Skeletal muscle tissue (tissue), 4 donors: ENCODE measurements around the gene BUB1B. TPM values are rescaled to one million over a fixed set of nuclear protein-coding genes. Genes with fewer than 3 reads are reported as not detected.
A peak's percentile ranks its signal among the peaks of the same experiment; 100 is the strongest.

ENCODE experiments used
- H3K27ac ChIP-seq: one replicate; pipeline ENCODE4 v1.7.0; 2013; ENCODE audit warnings: mild to moderate bottlenecking, low read depth, low read length, inconsistent platforms
- H3K27me3 ChIP-seq, 3 donors: one replicate each; pipeline ENCODE4 v1.7.0; 2013; ENCODE audit warnings: low read length in 3 of 3; ENCODE audit not compliant: control insufficient read depth in 3 of 3, insufficient read depth in 3 of 3
- H3K36me3 ChIP-seq, 3 donors: one replicate each; pipeline ENCODE4 v1.7.0; 2013; ENCODE audit warnings: low read length in 3 of 3; ENCODE audit not compliant: control insufficient read depth in 3 of 3, insufficient read depth in 3 of 3
- H3K4me1 ChIP-seq, 3 donors: one replicate each; pipeline ENCODE4 v1.7.0; 2013; ENCODE audit warnings: low read length in 3 of 3, mild to moderate bottlenecking in 3 of 3; ENCODE audit not compliant: control insufficient read depth in 3 of 3, insufficient read depth in 3 of 3
- H3K4me3 ChIP-seq, 3 donors: one replicate each; pipeline ENCODE4 v1.7.0; 2013; ENCODE audit warnings: low read length in 3 of 3
- H3K9ac ChIP-seq, 3 donors: one replicate each; pipeline ENCODE4 v1.7.0; 2013; ENCODE audit warnings: low read length in 3 of 3, mild to moderate bottlenecking in 3 of 3, moderate library complexity in 2 of 3, low read depth in 1 of 3
- H3K9me3 ChIP-seq, 3 donors: one replicate each; pipeline ENCODE4 v1.7.0; 2013; ENCODE audit warnings: low read length in 3 of 3; ENCODE audit not compliant: control insufficient read depth in 3 of 3
- total RNA-seq: library from RNA; depleted of rRNA; stranded (reverse); fragments of >200 nt; gene quantifications from one replicate; pipeline ENCODE4 v1.2.3, GENCODE V29; 2014
- donor health status: Osteomylitis.

The BUB1B gene
- total RNA-seq, 1 donor from 2014 or later = 8.4 TPM

GRCh38 chr15:40263024-40263754, 102.3 kb downstream of the BUB1B start:
- peak overlapping the region in 1 of 3 donors; percentile 16 for H3K9ac ChIP-seq
- no peak overlapping the region for H3K4me3 ChIP-seq
- H3K9me3 ChIP-seq = no peaks in the 10 kb centered on the region
- H3K36me3 ChIP-seq = no peaks in the 10 kb centered on the region
- no peak overlapping the region for H3K27ac ChIP-seq
- peaks cover 6 to 11% (median 7%) of the 10 kb centered on the region in 3 donors for H3K4me1 ChIP-seq
- H3K27me3 ChIP-seq = peaks cover 0 to 7% (median 7%) of the 10 kb centered on the region in 3 donors

GRCh38 chr15:40264321-40265153, 103.7 kb downstream of the BUB1B start:
- H3K9me3 ChIP-seq = no peaks in the 10 kb centered on the region
- H3K4me3 ChIP-seq = no peak overlapping the region
- H3K27ac ChIP-seq = no peak overlapping the region
- no peak overlapping the region for H3K9ac ChIP-seq
- H3K27me3 ChIP-seq = no peaks in the 10 kb centered on the region
- H3K4me1 ChIP-seq = peaks cover 6 to 11% (median 7%) of the 10 kb centered on the region in 3 donors
- no peaks in the 10 kb centered on the region for H3K36me3 ChIP-seq

DNA sequence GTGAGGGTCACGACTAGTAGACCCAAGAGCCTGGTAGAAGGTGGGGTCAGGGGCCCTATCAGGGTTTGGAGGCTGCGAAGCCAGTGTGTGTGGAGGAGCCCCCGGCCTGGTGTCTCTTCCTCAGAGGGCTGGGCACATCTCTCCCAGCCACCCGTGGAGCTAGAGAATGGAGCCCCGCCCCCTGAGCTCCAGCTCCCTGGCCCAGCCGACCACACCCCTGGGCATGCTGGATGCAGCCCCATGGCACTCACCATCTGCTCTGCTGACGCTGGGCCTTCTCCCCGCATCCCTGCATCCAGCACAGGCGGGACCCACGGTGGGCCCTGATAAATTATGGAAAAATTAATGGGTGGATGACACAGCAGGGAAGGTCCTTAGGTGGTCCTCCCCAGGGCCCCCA, 104.5 kb downstream of the BUB1B start:
- Histone ChIP-seq H3K9ac (no peak overlapping the region), H3K27ac (no peak overlapping the region), H3K27me3 (no peaks in the 10 kb centered on the region), H3K4me1 (peaks cover 6 to 11% (median 7%) of the 10 kb centered on the region in 3 donors), H3K36me3 (no peaks in the 10 kb centered on the region), H3K9me3 (no peaks in the 10 kb centered on the region), H3K4me3 (no peak overlapping the region)

- no peaks in the 10 kb centered on the region for H3K27me3 ChIP-seq
- H3K4me1 ChIP-seq = peaks cover 6 to 11% (median 7%) of the 10 kb centered on the region in 3 donors
- H3K4me3 ChIP-seq = no peak overlapping the region
- H3K36me3 ChIP-seq = no peaks in the 10 kb centered on the region
- no peak overlapping the region for H3K9ac ChIP-seq
- H3K9me3 ChIP-seq = no peaks in the 10 kb centered on the region
- no peak overlapping the region for H3K27ac ChIP-seq
Observed at GRCh38 chr15:40265875-40266274, 105.0 kb downstream of the BUB1B start.

DNA sequence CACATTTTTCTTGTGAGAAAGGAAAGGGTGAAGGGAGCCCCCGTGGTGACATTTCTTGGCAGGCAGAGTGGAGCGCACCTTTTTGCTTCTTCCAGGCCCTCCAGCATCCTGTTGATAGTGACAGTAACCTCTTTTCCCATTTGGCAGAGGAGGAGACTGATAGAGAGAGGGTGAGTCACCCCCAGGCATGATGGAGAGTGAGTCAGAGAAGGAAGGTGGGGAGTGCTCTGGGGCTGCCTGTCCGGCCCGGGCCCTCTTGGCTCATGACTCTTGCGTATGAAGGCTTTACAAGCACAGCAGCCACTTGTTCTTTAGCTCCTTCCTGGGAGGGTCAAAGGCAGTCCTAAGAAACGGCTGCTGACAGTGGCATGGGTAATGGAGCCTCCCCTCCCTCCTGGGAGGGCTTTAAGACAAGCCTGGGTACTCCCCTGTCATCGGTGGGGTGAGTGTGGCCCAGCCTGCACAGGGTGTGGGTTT, 106.0 kb downstream of the BUB1B start:
- Histone ChIP-seq H3K9me3 (no peaks in the 10 kb centered on the region), H3K27ac (no peak overlapping the region), H3K9ac (no peak overlapping the region), H3K4me1 (peaks cover 6 to 11% (median 7%) of the 10 kb centered on the region in 3 donors), H3K4me3 (no peak overlapping the region), H3K27me3 (no peaks in the 10 kb centered on the region), H3K36me3 (no peaks in the 10 kb centered on the region)

GRCh38 chr15:40267670-40268069, 106.8 kb downstream of the BUB1B start:
- Histone ChIP-seq H3K27ac (no peak overlapping the region), H3K4me1 (peaks cover 6 to 11% (median 7%) of the 10 kb centered on the region in 3 donors), H3K27me3 (no peaks in the 10 kb centered on the region), H3K4me3 (no peak overlapping the region), H3K36me3 (no peaks in the 10 kb centered on the region), H3K9ac (no peak overlapping the region), H3K9me3 (no peaks in the 10 kb centered on the region)

DNA sequence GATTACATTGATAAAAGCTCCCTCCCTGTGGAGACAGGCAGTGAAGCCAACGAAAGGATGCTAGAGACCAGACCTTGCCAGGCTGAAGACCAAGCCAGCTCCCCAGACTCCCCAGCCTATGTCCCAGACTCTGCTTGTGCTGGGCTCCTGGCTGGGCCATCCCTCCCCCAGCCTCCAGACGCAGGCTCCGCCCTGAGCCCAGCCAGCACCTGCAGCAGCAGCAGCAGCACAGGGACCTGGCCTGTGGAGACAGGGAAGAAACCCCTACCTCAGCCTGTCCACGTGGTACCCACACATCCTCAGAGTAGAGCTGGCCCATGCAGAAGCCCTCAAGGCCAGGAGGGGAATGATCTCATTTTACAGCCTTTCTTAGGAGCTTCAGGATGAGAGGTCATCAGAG, 108.7 kb downstream of the BUB1B start:
- H3K9ac ChIP-seq = no peak overlapping the region
- H3K36me3 ChIP-seq = no peaks in the 10 kb centered on the region
- no peak overlapping the region for H3K4me3 ChIP-seq
- no peaks in the 10 kb centered on the region for H3K4me1 ChIP-seq
- H3K27ac ChIP-seq = no peak overlapping the region
- peaks cover 0 to 5% (median 0%) of the 10 kb centered on the region in 3 donors for H3K27me3 ChIP-seq
- no peaks in the 10 kb centered on the region for H3K9me3 ChIP-seq

- Histone ChIP-seq H3K36me3 (no peaks in the 10 kb centered on the region), H3K27ac (no peak overlapping the region), H3K9me3 (no peaks in the 10 kb centered on the region), H3K4me1 (no peaks in the 10 kb centered on the region), H3K9ac (no peak overlapping the region), H3K4me3 (no peak overlapping the region), H3K27me3 (peaks cover 0 to 5% (median 0%) of the 10 kb centered on the region in 3 donors)
Observed at GRCh38 chr15:40270246-40270995, 109.6 kb downstream of the BUB1B start.
